GM18861 (cell line): Measurements from ENCODE around the gene SHISA3.

Source experiments
- ATAC-seq: cut with Tn5 transposase; IDR thresholded peaks from one replicate; pipeline ENCODE4 v1.9.1; 2021; ENCODE audit not compliant: unreplicated experiment

SHISA3 gene

DNA sequence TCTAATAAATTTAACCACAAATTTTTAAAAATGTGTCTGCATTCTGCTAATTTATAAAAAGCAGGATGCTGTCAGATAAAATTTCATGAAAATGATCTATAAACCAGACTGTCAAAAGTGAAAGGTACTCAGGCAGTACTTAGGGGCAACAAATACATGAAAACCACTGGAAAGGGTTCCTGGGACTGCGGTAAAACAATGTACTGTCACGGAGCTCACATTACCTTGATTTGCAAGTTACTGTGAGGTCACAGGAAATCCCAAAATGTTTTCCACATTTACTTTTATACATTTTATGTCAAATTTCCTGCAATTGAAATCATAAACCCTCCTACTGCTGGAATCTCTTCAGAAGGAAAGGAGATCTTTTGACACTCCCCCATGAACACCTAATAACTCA lies 45.3 kb downstream of the SHISA3 start:
- ATAC-seq: no peak

DNA sequence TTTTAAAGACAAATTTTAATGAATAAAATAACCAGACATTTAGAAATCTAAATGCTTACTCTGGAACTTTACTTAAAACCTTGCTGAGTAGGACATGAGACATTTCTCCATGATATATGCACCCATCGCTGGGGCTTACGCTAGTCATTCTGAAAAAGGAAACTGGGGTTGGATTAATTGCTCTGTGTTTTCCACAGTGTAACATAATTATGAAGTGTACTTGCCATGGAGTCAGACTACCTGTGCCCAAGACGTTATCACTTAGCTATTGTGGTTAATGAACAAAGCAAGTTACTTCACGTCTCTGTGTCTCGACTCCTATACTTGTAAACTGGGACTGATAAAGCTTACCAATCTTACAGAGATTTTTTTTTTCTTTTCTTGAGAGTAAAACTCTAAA lies 47.8 kb downstream of the SHISA3 start:
- no peak for ATAC-seq

DNA sequence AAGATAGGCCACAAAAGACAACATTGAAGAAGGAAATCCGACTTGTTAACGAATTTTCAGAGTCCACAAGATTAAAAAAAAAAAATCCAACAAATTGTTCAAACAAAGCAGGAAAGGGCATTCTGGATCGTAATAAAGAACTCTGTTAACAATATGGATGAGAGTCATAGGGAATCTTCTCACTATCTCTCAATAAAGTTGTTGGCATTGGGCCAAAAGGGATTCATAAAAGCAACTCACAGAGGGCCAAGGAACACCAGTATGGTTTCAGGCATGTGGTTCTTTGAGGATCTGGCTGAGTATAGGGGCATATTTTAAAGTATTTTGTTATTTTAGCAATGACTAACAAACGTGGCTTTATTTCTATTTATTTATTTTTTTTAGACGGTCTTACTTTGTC lies 49.5 kb downstream of the SHISA3 start:
- no peak for ATAC-seq
